HG03108 (cell line): ENCODE measurements around the gene TRPM2.
"Not testable (repeated sequence)": the region's sequence is repeated elsewhere in the genome, so short reads cannot be mapped to it uniquely, and the experiment has no call there.

Experiments used
- ATAC-seq: cut with Tn5 transposase; IDR thresholded peaks from one replicate; pipeline ENCODE4 v1.9.1; 2021; ENCODE audit warnings: moderate library complexity; ENCODE audit not compliant: unreplicated experiment

The TRPM2 gene

GRCh38 chr21:44405948-44406872, 52.8 kb downstream of the TRPM2 start:
- ATAC-seq = no peak

- no peak for ATAC-seq
Measured at GRCh38 chr21:44406953-44407352, 53.5 kb downstream of the TRPM2 start.

GRCh38 chr21:44407493-44407892, 54.1 kb downstream of the TRPM2 start:
- ATAC-seq = no peak

GRCh38 chr21:44408226-44408625, 54.8 kb downstream of the TRPM2 start:
- no peak for ATAC-seq

GRCh38 chr21:44413566-44414290, 60.3 kb downstream of the TRPM2 start:
- ATAC-seq = no peak

GRCh38 chr21:44414291-44415072, 61.1 kb downstream of the TRPM2 start:
- no peak for ATAC-seq

GRCh38 chr21:44415073-44416025, 61.9 kb downstream of the TRPM2 start:
- no peak for ATAC-seq

GRCh38 chr21:44416193-44416592, 62.8 kb downstream of the TRPM2 start:
- no peak for ATAC-seq

- not testable (repeated sequence) for ATAC-seq
Measured at GRCh38 chr21:44417621-44418107, 64.2 kb downstream of the TRPM2 start.

- ATAC-seq = no peak
Measured at GRCh38 chr21:44418108-44418875, 64.9 kb downstream of the TRPM2 start.

- no peak for ATAC-seq
Measured at GRCh38 chr21:44418876-44419230, 65.4 kb downstream of the TRPM2 start.

GRCh38 chr21:44419679-44420078, 66.3 kb downstream of the TRPM2 start:
- ATAC-seq = no peak

- ATAC-seq = no peak
Measured at GRCh38 chr21:44420416-44421205, 67.2 kb downstream of the TRPM2 start.

GRCh38 chr21:44421901-44422840, 68.8 kb downstream of the TRPM2 start:
- ATAC-seq = no peak

- no peak for ATAC-seq
Measured at GRCh38 chr21:44423312-44423821, 69.9 kb downstream of the TRPM2 start.

- no peak for ATAC-seq
Measured at GRCh38 chr21:44423941-44424607, 70.7 kb downstream of the TRPM2 start.
